HG03571 (cell line): ENCODE data around the gene KHDC3L.
"Not testable (repeated sequence)": the region's sequence is repeated elsewhere in the genome, so short reads cannot be mapped to it uniquely, and the experiment has no call there.

Source experiments
- ATAC-seq: cut with Tn5 transposase; IDR thresholded peaks from one replicate; pipeline ENCODE4 v1.9.1; 2021; ENCODE audit not compliant: unreplicated experiment

KHDC3L gene

DNA sequence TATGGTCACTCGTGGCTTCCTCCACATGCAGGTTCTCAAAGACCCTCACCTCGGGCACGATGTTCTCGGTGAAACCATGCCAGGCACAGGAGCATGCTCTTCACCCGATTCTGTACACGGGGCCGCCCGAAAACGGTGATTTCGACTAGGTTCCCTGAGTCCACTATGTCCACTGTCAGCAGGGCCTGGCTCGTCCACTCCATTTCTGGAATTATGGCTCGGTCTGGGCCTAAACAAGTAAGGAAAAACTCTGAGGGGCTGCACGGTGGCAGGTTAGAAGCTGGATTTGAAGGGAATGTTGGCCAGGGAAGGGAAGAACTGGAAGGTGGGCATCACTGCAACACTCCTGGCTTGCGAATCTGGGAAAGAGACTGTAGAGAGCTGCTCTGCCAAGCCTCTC, 6.7 kb downstream of the KHDC3L start:
- no peak for ATAC-seq

DNA sequence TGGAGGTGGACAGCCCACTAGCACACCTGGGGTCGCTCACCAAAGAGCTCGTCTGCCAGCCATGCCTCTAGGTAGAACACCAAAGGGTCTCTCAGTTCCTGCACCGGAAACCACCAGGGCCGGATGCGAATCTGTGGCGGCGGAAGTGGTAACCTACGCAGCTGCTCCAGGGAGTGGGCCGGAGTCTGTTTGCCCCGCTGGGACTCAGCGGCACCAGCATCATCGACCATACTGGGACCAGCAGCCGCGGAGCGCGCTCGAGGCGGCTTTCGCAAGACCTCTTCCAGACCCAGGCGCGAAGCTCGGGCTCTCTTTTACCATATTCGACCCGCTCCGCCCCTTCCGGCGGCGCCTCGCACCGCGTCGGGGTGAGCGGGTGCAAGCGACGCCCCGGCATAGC, 7.1 kb downstream of the KHDC3L start, which contains the start of gene OOEP:
TSS of gene OOEP (minus strand) at position 335 of the 400 bp plus-strand sequence. CDS start at position 230, 105 bp downstream.
- no peak for ATAC-seq

GRCh38 chr6:73371984-73372383, 9.5 kb downstream of the KHDC3L start:
- no peak for ATAC-seq

DNA sequence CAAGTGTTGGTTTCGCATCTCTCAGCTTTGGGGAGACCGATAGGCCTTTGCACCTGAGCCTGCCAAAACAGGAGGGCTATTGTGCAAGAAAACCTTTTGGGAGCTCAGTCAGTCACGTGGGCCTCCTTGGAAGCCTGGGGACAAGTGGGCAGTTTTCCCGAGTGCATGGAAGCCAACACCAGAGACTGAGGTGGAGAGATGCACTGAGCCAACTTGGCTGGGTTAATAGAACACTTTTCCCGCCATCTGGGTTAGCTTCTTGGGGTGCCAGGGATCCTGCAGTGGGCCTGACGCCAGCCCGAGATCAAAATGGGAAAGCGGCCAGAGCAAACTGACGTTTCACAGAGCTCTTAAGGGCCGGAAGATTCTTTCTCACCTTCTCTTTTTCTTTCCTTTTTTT, 10.1 kb downstream of the KHDC3L start:
- no peak for ATAC-seq

DNA sequence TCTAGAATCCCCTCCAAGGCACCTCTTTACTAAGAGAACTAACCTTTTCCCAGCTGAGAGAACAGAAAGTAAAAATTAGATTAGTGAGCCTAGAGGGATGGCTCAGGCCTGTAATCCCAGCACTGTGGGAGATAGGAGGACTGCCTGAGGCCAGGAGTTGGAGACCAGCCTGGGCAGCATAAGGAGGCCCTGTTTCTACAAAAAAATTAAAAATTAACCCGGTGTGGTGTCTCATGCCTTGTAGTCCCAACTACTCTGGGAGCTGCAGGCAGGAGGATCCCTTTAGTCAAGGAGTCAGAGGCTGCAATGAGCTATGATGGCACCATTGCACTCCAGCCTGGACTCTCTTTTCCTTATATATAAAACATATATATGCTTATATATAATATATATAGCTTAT, 12.8 kb downstream of the KHDC3L start:
- no peak for ATAC-seq

GRCh38 chr6:73377225-73377624, 14.8 kb downstream of the KHDC3L start:
- no peak for ATAC-seq

GRCh38 chr6:73381531-73381930, 19.1 kb downstream of the KHDC3L start:
- ATAC-seq = not testable (repeated sequence)

DNA sequence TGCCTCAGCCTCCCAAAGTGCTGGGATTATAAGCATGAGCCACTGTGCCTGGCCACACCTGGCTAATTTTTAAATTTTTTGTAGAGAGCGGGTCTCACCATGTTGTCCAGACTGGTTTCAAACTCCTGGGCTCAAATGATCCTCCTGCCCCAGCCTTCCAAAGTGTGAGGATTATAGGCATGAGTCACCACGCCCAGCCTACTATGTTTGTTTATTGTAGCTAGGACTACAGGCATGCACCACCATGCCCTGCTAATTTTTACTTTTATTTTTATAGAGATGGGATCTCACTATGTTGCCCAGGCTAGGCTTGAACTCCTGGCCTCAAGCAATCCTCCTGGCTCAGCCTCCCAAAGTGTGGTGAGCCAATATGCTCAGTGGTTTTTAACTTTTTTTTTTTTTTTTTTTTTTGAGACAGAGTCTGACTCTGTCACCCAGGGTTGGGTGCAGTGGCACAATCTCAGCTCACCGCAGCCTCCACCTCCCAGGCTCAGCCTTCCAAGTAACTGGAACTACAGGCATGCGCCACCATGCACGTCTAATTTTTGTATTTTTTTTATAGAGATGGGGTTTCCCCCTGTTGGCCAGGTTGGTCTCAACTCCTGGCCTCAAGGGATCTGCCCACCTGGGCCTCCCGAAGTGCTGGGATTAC, 20.1 kb downstream of the KHDC3L start:
- ATAC-seq = no peak

GRCh38 chr6:73388433-73388799, 26.0 kb downstream of the KHDC3L start:
- peak; percentile 16 for ATAC-seq

DNA sequence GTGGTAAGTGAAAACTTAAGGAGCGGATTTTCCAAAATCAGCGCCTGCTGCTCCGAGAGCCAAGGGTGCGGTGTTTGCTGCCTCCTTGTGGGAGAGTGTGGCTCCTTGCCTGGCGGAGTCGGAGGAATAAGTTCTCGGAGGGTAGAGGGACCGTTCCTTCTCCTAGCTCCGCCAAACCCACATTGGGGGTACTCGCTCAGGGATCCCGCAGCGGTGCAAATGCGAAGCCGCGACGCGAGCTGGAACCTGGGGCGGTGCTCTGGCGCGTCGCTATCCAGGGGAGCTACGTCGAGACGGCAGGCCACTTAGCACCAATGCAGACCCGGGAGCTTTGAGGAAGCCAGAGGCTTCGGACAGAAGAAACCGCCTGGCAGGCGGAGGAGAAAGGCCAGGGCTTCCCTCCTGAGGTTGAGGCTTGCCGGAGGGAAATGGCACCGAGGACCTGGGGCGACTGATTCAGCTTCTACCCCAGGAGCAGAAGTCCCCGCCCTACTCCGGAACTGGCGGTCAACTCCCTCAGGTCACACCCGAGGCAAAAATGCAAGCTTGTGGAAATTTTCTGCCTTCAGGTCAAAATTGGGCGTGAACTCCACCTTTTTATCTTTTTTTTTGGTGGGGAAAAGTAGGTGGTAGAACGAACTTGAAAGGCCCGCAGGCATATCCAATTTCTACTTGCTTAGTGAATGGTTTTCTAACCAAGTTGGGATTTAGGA, 26.5 kb downstream of the KHDC3L start:
- ATAC-seq = peak; percentile 61

- ATAC-seq = no peak
Measured at GRCh38 chr6:73389854-73390253, 27.4 kb downstream of the KHDC3L start.

DNA sequence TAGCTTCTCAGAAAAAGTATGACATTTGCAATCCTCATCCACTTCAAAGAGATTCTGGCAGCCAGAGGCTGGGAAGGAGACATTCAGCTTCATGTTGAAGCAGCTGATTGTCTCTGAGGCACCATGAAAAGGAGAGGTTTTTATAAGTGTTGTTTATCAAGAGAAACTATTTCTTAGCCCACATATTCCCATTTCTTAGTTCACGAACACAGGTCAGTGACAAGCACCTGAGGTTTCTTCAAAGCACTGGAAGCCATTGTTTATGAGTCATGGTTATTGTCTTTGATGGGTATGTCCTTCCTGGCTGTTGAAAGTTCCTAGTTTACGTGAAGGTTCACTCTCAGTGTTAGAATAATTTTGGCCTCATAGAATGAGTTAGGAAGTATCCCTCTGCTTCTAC, 29.2 kb downstream of the KHDC3L start:
- no peak for ATAC-seq

GRCh38 chr6:73392188-73392587, 29.7 kb downstream of the KHDC3L start:
- ATAC-seq = not testable (repeated sequence)

DNA sequence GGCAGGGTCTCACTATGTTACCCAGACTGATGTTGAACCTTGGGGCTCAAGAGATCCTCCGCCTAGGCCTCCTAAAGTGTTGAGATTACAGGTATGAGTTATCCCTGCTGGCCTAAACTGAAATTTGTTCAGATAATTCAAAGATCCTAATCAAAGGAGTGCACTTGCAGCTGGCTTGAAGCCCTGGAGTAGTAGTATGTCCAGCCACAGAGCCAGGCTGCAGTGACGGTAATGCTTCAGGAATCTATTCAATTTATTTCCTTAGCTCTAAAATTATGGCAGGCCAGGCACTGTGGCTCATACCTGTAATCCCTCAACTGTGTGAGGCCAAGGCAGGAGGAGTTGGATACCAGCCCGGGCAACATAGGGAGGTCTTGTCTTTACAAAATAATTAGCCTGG, 30.8 kb downstream of the KHDC3L start:
- ATAC-seq = no peak

DNA sequence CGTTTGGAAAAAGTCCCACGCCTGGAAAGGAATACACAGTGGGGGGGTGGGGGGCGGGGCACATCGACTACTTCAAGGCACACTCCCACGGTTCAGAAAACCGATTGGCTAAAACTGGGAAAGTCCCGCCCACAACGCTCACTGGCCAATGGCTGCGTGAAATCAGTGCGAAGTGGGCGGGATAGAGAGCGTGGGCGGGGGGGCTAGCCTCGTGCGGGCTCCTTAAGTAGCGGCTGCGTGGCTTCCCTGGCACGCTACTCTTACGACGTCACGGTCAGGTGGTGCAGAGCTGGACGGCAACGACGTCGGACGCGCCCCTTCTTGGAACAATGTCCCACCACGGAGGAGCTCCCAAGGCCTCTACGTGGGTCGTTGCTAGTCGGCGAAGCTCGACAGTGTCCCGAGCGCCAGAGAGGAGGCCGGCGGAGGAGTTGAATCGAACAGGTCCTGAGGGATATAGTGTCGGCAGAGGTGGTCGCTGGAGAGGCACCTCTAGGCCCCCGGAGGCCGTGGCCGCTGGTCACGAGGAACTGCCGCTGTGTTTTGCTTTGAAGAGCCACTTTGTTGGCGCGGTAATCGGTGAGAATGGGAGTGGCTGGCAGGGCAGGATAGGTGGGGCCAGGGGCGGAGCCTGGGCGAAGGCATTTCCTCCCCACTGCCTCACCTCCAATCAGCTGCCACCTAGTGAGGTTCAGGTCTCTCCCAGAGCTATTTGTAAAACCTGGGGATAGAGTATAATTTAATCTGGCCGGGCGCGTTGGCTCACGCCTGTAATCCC, 32.3 kb downstream of the KHDC3L start, which contains the start of gene DDX43:
TSS of gene DDX43 (plus strand) at position 252 of the 778 bp plus-strand sequence. CDS start at position 330, 78 bp downstream.
- ATAC-seq = peak; percentile 73

DNA sequence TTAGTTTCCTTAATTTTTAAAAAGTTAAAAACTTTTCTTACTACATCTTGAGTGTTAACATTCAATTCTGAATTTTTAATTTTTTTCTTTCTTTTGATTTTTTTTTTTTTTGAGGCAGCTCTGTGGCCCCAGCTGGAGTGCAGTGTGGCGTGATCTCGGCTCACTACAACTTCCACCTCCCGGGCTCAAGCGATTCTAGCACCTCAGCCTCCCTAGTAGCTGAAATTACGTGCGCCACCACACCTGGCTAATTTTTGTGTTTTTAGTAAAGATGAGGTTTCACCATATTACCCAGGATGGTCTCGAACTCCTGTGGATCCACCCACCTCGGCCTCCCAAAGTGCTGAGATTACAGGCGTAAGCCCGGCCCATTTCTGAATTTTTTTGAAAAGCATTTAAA, 33.4 kb downstream of the KHDC3L start:
- ATAC-seq = no peak

- ATAC-seq = no peak
Measured at GRCh38 chr6:73400656-73401055, 38.2 kb downstream of the KHDC3L start.

- no peak for ATAC-seq
Measured at GRCh38 chr6:73409395-73409794, 46.9 kb downstream of the KHDC3L start.

DNA sequence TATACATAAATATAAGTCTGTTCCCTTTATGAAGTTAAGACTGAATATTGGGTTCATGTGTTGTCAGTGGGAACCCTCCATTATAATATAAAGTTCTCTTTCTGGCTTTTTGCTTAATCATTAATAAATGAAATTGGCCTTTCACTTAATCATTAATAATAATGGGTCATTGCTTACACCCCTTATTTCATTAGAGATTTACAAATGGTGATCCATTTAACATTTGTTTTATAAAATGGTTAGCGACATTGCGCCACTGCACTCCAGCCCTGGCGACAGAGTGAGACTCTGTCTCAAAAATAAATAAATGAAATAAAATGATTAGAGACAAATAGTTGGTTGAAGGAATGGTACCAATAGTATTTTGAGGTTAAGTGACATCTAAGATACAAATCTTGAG, 50.6 kb downstream of the KHDC3L start:
- ATAC-seq = no peak
